Neural progenitor cell (in vitro differentiated cells): ENCODE data around the gene CASP10.

Experiments
- CTCF ChIP-seq: fragments of 200-600 bp; sonication (generic); IDR thresholded peaks from 2 replicates; pipeline ENCODE4 v1.5.1; 2017; ENCODE audit warnings: antibody characterized with exemption, mild to moderate bottlenecking
- EZH2phosphoT487 ChIP-seq: fragments of 200-600 bp; sonication (generic); IDR thresholded peaks from 2 replicates; pipeline ENCODE4 v1.6.1; 2017; ENCODE audit warnings: antibody characterized with exemption

GRCh38 chr2:201269764-201270163 lies 86.8 kb downstream of the CASP10 start:
- TF ChIP-seq CTCF, result no peak
- no peak for TF ChIP-seq EZH2phosphoT487
